ENCODE results near the gene KCNK3.
A peak's percentile ranks its signal among the peaks of the same experiment; 100 is the strongest.

Gene KCNK3

GRCh38 chr2:26692897-26693849 is 651 bp downstream of the KCNK3 start:
- DNase-seq = peak; percentile 26

- DNase-seq = no peak
Observed at GRCh38 chr2:26694001-26694400, 1.5 kb downstream of the KCNK3 start.

- DNase-seq = no peak
Observed at GRCh38 chr2:26696351-26696816, 3.9 kb downstream of the KCNK3 start.

- DNase-seq = no peak
Observed at GRCh38 chr2:26697425-26697824, 4.9 kb downstream of the KCNK3 start.

- DNase-seq = no peak
Observed at GRCh38 chr2:26699295-26699694, 6.8 kb downstream of the KCNK3 start.

GRCh38 chr2:26700078-26700477 is 7.6 kb downstream of the KCNK3 start:
- no peak for DNase-seq

- no peak for DNase-seq
Observed at GRCh38 chr2:26701596-26701995, 9.1 kb downstream of the KCNK3 start.

- DNase-seq = no peak
Observed at GRCh38 chr2:26702025-26702424, 9.5 kb downstream of the KCNK3 start.

- DNase-seq = no peak
Observed at GRCh38 chr2:26704441-26704977, 12.0 kb downstream of the KCNK3 start.

GRCh38 chr2:26705126-26705525 is 12.6 kb downstream of the KCNK3 start:
- no peak for DNase-seq

- DNase-seq = no peak
Observed at GRCh38 chr2:26706093-26706492, 13.6 kb downstream of the KCNK3 start.

- no peak for DNase-seq
Observed at GRCh38 chr2:26706616-26707473, 14.3 kb downstream of the KCNK3 start.

- no peak for DNase-seq
Observed at GRCh38 chr2:26707747-26708146, 15.2 kb downstream of the KCNK3 start.

GRCh38 chr2:26708457-26708856 is 15.9 kb downstream of the KCNK3 start:
- no peak for DNase-seq

GRCh38 chr2:26709323-26710110 is 17.0 kb downstream of the KCNK3 start:
- DNase-seq = no peak

GRCh38 chr2:26710145-26710544 is 17.6 kb downstream of the KCNK3 start:
- no peak for DNase-seq

GRCh38 chr2:26710743-26711456 is 18.4 kb downstream of the KCNK3 start:
- no peak for DNase-seq

- no peak for DNase-seq
Observed at GRCh38 chr2:26711457-26712161, 19.1 kb downstream of the KCNK3 start.

- peak; percentile 86 for DNase-seq
Observed at GRCh38 chr2:26712486-26713465, 20.3 kb downstream of the KCNK3 start.
